ENCODE measurements around the gene CTDSP2.

Gene CTDSP2

GRCh38 chr12:57817261-57817989 is 29.1 kb downstream of the CTDSP2 start:
- in situ Hi-C loops (cut with MboI; ENCODE audit: low sequenced_read_pairs): no loop called here

DNA sequence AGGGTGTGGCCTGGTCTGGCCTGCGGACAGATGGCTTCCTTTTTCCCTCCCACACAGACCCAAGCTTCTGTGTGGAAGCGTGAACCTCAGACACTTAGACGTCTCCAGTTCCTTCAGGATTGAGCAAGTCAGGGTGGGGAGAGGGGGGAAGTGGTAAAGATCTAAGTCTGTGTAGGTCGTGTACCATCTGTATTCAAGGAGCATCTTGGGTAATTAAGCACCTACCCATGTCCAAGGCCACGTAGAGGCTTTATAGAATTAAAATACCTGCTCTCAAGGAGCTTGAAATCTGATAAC is 29.7 kb downstream of the CTDSP2 start:
- in situ Hi-C loops (cut with MboI; ENCODE audit: low sequenced_read_pairs): no loop called here

DNA sequence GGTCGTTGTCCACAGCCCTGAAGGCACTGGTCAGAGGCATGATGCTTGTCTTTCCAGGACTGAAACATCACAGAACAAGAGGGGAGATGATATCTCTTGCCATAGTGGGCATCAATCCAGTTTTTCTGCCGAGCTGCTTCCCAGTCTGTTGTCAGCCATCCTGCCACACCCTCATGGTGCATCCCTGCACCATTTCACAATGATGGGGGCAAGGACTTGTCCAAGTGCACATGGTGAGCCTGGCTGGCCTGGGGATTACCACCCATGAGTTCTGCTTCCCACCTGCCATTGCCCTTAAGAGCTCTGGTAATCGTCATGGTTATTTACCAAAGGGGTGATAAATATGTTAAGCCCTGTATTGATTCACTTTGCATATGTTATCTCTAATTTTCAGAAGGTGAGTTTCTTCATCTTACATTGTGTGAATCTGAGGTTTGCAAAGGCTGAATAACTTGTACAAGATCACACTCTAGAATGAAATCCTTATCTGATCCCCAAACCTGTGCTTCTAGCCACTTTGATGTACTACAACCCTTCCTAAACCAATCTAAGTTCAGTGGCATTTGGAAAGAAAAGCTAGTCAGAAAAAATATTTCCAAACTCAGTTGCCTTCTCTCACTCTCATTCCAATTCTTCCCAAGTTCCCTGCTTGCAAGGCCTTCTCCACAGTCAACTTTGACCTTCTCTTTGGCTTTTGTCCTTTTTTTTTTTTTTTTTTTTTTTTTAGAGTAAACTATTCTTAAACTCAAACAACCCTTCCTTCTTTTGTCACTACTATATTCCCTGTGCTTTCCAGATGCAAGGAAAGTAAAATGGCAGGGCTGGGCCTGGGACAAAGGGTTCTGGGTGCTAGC is 30.3 kb downstream of the CTDSP2 start:
- in situ Hi-C loops (cut with MboI; ENCODE audit: low sequenced_read_pairs): no loop called here

- in situ Hi-C loops (cut with MboI; ENCODE audit: low sequenced_read_pairs): no loop called here
These were observed 31.1 kb downstream of the CTDSP2 start for GRCh38 chr12:57815177-57816000.

DNA sequence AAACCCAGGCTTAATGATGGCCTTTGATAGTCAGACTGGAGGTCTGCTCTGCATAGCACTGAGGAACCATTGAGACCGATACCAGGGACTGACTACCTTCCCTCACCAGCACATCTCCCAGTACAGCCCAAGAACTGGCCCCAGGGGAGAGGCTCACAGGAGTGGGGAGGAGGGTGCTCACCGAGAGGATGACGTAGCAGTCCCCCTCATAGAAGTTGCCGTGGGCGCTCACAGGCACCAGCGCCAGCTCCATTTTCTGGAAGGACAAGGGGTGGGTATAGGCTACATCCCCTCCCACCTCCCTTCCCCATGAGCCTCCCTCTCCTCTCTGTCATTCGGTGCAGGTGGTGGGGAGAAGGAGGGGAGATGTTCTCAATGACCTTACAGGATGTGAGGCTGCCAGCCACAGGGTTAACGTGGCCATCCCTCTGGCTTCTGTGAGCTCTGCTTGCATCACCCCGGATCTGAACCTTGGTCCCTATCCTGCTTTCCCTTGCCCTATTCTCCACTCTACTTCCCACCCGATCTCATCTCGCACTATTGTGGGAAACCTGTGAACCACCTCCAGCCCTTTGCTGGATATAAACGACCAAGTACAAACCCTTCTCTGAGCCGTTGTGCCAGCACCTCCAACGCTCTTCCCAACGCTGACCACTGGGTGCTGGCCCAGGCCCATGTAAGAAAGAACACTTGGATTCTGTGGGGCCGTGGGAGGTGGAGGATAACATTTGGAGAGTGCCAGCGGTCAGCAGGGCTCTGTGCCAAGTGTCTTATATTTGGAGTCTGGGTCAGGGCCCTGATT is 32.4 kb downstream of the CTDSP2 start:
- in situ Hi-C loops (cut with MboI; ENCODE audit: low sequenced_read_pairs): no loop called here

GRCh38 chr12:57813111-57813970 is 33.2 kb downstream of the CTDSP2 start:
- in situ Hi-C loops (cut with MboI; ENCODE audit: low sequenced_read_pairs): no loop called here

GRCh38 chr12:57811028-57811755 is 35.3 kb downstream of the CTDSP2 start:
- in situ Hi-C loops (cut with MboI; ENCODE audit: low sequenced_read_pairs): no loop called here

DNA sequence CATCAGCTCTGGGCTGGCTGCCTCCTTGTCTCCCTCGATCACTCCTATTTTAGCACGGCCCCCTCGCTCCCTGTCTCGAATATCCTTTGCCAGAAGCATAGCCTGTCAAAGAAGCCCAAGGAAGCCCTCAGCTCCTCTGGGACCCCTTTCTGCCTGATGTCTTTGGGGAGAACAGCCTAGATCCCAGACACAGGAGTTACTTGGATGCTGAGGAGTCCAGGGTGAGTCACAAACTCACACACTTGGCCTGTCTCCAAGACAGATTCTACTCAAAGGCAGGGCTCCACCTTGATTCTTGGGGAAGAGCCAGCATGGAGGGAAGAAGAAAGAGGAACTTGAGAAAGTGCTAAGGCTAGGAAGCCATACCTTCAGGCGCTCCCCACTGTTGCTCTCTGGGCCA is 36.1 kb downstream of the CTDSP2 start:
- in situ Hi-C loops (cut with MboI; ENCODE audit: low sequenced_read_pairs): no loop called here

DNA sequence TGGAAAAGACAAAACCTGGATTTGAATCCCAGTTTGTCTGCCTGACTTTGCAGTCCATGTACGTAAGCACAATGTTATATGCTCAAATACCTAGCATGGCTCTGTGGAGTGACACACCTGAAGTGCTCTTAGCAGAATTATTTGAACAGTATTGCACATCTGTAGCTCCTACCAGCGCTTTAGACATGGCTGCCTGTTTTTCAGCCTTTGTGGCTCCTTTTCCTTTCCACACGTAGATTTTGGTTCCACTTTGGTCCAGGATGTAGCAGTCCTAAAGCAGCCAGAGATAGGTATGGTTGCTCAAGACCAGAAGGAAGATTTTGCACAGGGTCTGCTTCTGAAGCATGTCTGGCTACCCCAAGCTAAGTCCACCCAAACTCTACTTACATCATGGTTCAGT is 37.1 kb downstream of the CTDSP2 start:
- in situ Hi-C loops (cut with MboI; ENCODE audit: low sequenced_read_pairs): no loop called here

- in situ Hi-C loops (cut with MboI; ENCODE audit: low sequenced_read_pairs): no loop called here
These were observed 38.2 kb downstream of the CTDSP2 start for GRCh38 chr12:57808351-57808750.

DNA sequence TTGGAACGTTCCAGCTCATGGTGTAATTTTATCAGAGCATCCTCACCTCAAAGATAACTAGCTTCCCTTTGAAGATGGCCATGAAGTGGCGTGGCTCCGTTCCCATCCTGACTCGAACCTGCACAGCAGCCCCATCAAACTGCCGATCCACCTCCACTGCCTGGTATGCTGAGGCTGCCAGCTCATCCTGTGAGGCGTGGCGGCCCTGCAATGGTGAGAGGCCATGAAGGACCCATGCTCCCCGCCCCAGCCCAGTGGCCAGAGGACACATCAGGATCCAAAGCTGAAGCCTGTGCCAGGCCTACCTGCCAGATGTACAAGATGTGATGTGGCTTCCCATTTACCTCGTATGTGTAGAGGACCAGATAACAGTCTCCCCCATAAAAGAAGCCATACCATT is 39.2 kb downstream of the CTDSP2 start:
- in situ Hi-C loops (cut with MboI; ENCODE audit: low sequenced_read_pairs): no loop called here

GRCh38 chr12:57806677-57807076 is 39.9 kb downstream of the CTDSP2 start:
- in situ Hi-C loops (cut with MboI; ENCODE audit: low sequenced_read_pairs): no loop called here

DNA sequence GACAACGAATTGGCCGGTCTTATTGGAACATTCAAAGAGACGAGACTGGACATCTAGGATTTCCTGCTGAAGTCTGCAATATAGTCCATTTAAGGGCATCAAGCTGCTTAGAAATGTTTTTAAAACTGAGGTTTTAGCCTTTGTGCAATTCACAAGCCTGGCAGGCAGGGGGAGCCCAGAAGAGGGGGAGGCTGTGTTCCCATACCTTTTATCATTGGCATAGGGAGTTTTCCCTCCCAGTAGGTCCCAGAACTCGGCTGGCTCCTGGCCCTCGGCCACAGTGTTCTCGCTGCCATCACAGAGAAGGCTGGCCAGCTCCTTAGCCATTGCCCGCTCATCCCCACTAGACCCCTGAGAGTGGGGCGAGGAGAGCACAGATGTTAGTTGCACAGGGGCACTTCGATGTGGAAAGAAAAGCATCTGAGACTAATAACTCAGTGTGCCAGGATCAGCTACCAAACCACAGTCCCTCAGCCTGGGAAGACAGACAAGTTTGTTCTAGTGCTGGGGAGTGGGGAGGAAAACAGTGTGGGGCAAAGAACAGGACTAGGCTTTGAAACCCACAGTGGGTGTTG is 43.1 kb downstream of the CTDSP2 start:
- in situ Hi-C loops (cut with MboI; ENCODE audit: low sequenced_read_pairs): no loop called here

DNA sequence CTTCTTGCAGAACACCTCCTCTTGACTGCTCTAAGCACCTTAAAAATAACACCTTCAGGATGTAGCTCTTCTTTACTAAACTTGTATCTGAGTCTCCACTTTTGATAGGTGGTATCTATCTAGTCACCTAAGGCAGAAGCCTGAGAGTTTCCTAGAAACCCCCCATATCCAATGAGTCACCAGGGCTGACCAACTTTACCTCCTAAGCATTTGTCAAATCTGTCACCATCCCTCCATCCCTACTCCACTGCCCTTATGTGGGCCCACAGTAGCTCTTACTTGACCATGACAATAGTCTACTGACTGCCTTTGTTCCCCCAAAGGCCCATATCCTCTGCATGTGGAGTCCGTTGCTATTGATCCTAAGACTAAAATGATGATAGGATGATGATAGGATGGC is 43.9 kb downstream of the CTDSP2 start:
- in situ Hi-C loops (cut with MboI; ENCODE audit: low sequenced_read_pairs): no loop called here

GRCh38 chr12:57800965-57801364 is 45.6 kb downstream of the CTDSP2 start:
- in situ Hi-C loops (cut with MboI; ENCODE audit: low sequenced_read_pairs): no loop called here

DNA sequence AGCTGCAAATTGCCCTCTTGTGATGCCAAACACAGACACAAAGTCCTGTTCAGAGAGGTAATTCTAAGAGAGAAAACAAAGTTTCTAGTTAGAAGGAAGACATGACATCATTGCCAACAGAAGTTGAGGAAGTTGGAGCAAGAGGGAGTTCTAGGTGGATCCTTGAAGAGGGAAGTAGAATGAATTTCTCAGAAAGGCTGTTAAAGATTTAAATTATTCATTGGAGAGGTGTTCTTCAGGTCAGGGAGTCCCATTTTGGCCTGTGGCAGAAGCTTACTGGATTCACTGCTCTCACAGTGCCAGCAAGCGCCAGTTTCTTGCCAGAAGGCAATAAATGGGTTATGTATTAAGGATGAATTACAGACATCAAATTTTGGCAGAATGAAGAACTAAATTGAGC is 48.6 kb downstream of the CTDSP2 start:
- in situ Hi-C loops (cut with MboI; ENCODE audit: low sequenced_read_pairs): no loop called here

- in situ Hi-C loops (cut with MboI; ENCODE audit: low sequenced_read_pairs): no loop called here
These were observed 49.5 kb downstream of the CTDSP2 start for GRCh38 chr12:57796996-57797395.

GRCh38 chr12:57795354-57795753 is 51.2 kb downstream of the CTDSP2 start:
- in situ Hi-C loops (cut with MboI; ENCODE audit: low sequenced_read_pairs): no loop called here

DNA sequence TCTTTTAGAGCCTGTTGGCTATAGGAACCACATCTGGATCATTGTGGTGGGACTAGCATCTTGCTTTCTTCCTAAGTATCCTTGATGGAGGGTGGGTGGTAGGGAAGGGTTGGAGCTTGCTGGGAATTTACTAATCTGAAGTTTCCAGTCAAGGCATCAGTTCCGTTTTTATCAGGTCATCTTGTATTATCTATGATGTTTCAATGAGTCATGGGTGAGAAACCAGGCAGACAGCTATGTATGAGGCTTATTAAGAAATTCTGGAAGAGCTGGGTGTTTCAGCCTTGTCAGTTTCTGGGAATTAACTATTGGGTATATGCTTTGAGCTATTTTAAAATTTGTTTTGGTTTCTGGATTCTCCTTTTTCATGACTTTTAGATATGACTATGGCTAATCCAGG is 52.6 kb downstream of the CTDSP2 start:
- in situ Hi-C loops (cut with MboI; ENCODE audit: low sequenced_read_pairs): no loop called here
